GM12878 (cell line): ENCODE data around the gene RYR2. TPM values are rescaled to one million over a fixed set of nuclear protein-coding genes. Genes with fewer than 3 reads are reported as not detected.

Experiments
- ATAC-seq: fragments of 200-7000 bp; cut with Tn5 transposase; 3 replicates; pipeline ENCODE4 v1.9.1; 2020; ENCODE audit warnings: mild to moderate bottlenecking, moderate library complexity
- BruUV-seq: library from RNA; stranded (reverse); fragments of 400-500 nt; replicated peaks from 2 replicates; lab custom pipeline; 2021; lab: Mats Ljungman, UMichigan
- CTCF ChIA-PET: fragments of 300-600 bp; sonication (Branson Sonifier 250); formaldehyde crosslinking; extraction: SDS; loops from one replicate; lab custom pipeline; 2021; ENCODE audit warnings: inconsistent platforms; lab: Yijun Ruan, JAX
- POLR2A ChIA-PET: fragments of 350-600 bp; formaldehyde crosslinking; extraction: SDS; loops from one replicate; lab custom pipeline; 2021; ENCODE audit warnings: inconsistent platforms; lab: Charles Lee
- RAD21 ChIA-PET: fragments of 300-600 bp; sonication (Branson Sonifier 250); formaldehyde crosslinking; loops from one replicate; lab custom pipeline; 2023; ENCODE audit warnings: antibody characterized with exemption; ENCODE audit not compliant: unreplicated experiment; lab: Charles Lee
- SMC1A ChIA-PET: fragments of 300-600 bp; sonication (Branson Sonifier 250); formaldehyde crosslinking; loops from one replicate; lab custom pipeline; 2023; ENCODE audit not compliant: unreplicated experiment, uncharacterized antibody; lab: Charles Lee
- DNase-seq: peaks from one replicate; pipeline ENCODE4 v3.0.0-alpha.2; 2011; ENCODE audit warnings: low read depth, low spot score
- FAIRE-seq: peaks from 3 replicates; lab custom pipeline; 2011; peaks lifted over from hg19 to GRCh38; lab: Jason Lieb, UNC
- H2AFZ ChIP-seq: 2 replicates; pipeline ENCODE4 v1.6.0; 2011; ENCODE audit warnings: low read depth, low read length, control low read depth; ENCODE audit not compliant: control insufficient read depth
- H3K27ac ChIP-seq: 2 replicates; pipeline ENCODE4 v1.5.1; 2011; ENCODE audit warnings: control low read depth; ENCODE audit not compliant: control insufficient read depth, insufficient read depth
- H3K27me3 ChIP-seq, 2 experiments: replicated peaks in 1 of 2; 2 replicates each; pipeline versions ENCODE4 v1.6.0 to v1.6.1; 2011; ENCODE audit warnings: low read length in 1 of 2; ENCODE audit not compliant: control insufficient read depth in 2 of 2, insufficient read depth in 2 of 2
- H3K36me3 ChIP-seq, 2 experiments: 2 replicates each; pipeline ENCODE4 v1.5.1; 2011; ENCODE audit warnings: low read length in 1 of 2; ENCODE audit not compliant: control insufficient read depth in 2 of 2, insufficient read depth in 2 of 2
- H3K4me1 ChIP-seq: 2 replicates; pipeline ENCODE4 v1.6.1; 2011; ENCODE audit warnings: mild to moderate bottlenecking, low read length, moderate library complexity, mixed read lengths; ENCODE audit not compliant: control insufficient read depth, insufficient read depth
- H3K4me2 ChIP-seq: 2 replicates; pipeline ENCODE4 v1.6.0; 2011; ENCODE audit warnings: control low read depth; ENCODE audit not compliant: control insufficient read depth, insufficient read depth
- H3K4me3 ChIP-seq: fragments of 200-600 bp; sonication (generic); 2 replicates; pipeline ENCODE4 v1.5.1; 2016
- H3K79me2 ChIP-seq: 2 replicates; pipeline ENCODE4 v1.6.0; 2011; ENCODE audit warnings: low read length; ENCODE audit not compliant: control insufficient read depth, insufficient read depth
- H3K9ac ChIP-seq: 2 replicates; pipeline ENCODE4 v1.8.0; 2011; ENCODE audit warnings: low read length, control low read depth, mixed read lengths; ENCODE audit not compliant: control insufficient read depth, insufficient read depth
- H3K9me3 ChIP-seq: replicated peaks from 3 replicates; pipeline ENCODE4 v1.5.1; 2011; ENCODE audit warnings: mild to moderate bottlenecking, low read length; ENCODE audit not compliant: control insufficient read depth, insufficient read depth
- H4K20me1 ChIP-seq: 2 replicates; pipeline ENCODE4 v1.6.0; 2011; ENCODE audit not compliant: control insufficient read depth, insufficient read depth
- CBX5 ChIP-seq: sonication (generic); IDR thresholded peaks from 2 replicates; pipeline ENCODE4 v1.6.1; 2016; ENCODE audit warnings: low read depth, moderate library complexity, mild to moderate bottlenecking, inconsistent platforms
- IKZF2 ChIP-seq, 2 experiments: fragments of 450-650 bp; IDR thresholded peaks; 2 replicates each; pipeline ENCODE4 v1.6.1; 2017; ENCODE audit warnings: mild to moderate bottlenecking in 2 of 2, moderate library complexity in 2 of 2
- MTA3 ChIP-seq: IDR thresholded peaks from 2 replicates; pipeline ENCODE4 v1.6.1; 2012; ENCODE audit warnings: low read length, inconsistent platforms, borderline replicate concordance
- MYC ChIP-seq: IDR thresholded peaks from 2 replicates; pipeline ENCODE4 v1.6.1; 2011; ENCODE audit warnings: mild to moderate bottlenecking, low read length, moderate library complexity, inconsistent platforms; ENCODE audit not compliant: insufficient read depth, insufficient replicate concordance, insufficient read length, severe bottlenecking
- PAX5 ChIP-seq: IDR thresholded peaks from 2 replicates; pipeline ENCODE4 v1.6.1; 2011; ENCODE audit warnings: low read depth, low read length, borderline replicate concordance
- RAD51 ChIP-seq: fragments of 450-650 bp; IDR thresholded peaks from 2 replicates; pipeline ENCODE4 v1.6.1; 2016; ENCODE audit warnings: moderate library complexity, mild to moderate bottlenecking, inconsistent platforms
- RB1 ChIP-seq: fragments of 450-650 bp; formaldehyde crosslinking; IDR thresholded peaks from 2 replicates; pipeline ENCODE4 v1.6.1; 2017; ENCODE audit warnings: mild to moderate bottlenecking, borderline replicate concordance
- SP1 ChIP-seq: IDR thresholded peaks from one replicate; pipeline ENCODE4 v1.6.1; 2011; ENCODE audit warnings: low read depth, low read length
- YY1 ChIP-seq: IDR thresholded peaks from 2 replicates; pipeline ENCODE4 v1.6.1; 2011; ENCODE audit warnings: low read depth, mild to moderate bottlenecking, low read length
- ZSCAN29 ChIP-seq: fragments of 450-650 bp; IDR thresholded peaks from 2 replicates; pipeline ENCODE4 v1.6.1; 2017; ENCODE audit warnings: mild to moderate bottlenecking, moderate library complexity
- WGBS: methylation state at CpG from one replicate; pipeline ENCODE4 v1.1.6; 2016; ENCODE audit warnings: low lambda C conversion rate; ENCODE audit not compliant: insufficient replicate concordance, insufficient coverage; ENCODE audit errors: missing lambda C conversion rate; 5-methylcytosine and 5-hydroxymethylcytosine counted together
- in situ Hi-C: fragments of 300-500 bp; cut with MboI; formaldehyde crosslinking; loops from 9 replicates; pipeline ENCODE4 v1.14.3; 2018; ENCODE audit warnings: mixed read lengths
- intact Hi-C: fragments of 100-400 bp; cut with micrococcal nuclease; formaldehyde crosslinking; loops from one replicate; pipeline ENCODE4 v1.14.2; 2022; ENCODE audit not compliant: unreplicated experiment
- polyA plus RNA-seq, 11 experiments: library from polyadenylated mRNA; depleted of rRNA in 4 of 11; unstranded in 6 of 11; stranded (reverse) in 5 of 11; fragments of >200 nt; fragmentation: Nextera tagmentation in 4 of 11; fragmentation: Illumina TruSeq in 1 of 11; extraction: Ambion mirVana in 4 of 11; extraction: Trizol in 1 of 11; gene quantifications; 1 replicate in 1 of 11; 2 replicates in 10 of 11; pipeline versions ENCODE4 v1.2.1 to v1.2.3, GENCODE V29; 2011 to 2016; ENCODE audit warnings: inconsistent platforms in 2 of 11, missing spikeins in 2 of 11, low read depth in 1 of 11
- total RNA-seq, 4 experiments: library from RNA; depleted of rRNA in 3 of 4; stranded (reverse); fragments of >200 nt in 3 of 4; fragmentation: Illumina TruSeq in 1 of 4; extraction: Trizol in 1 of 4; gene quantifications; 2 replicates each; pipeline versions ENCODE4 v1.2.1 to v1.2.3, GENCODE V29; 2013 to 2021
- TF ChIP-seq, protein P1 (sequence below): IDR thresholded peaks from 2 replicates; pipeline ENCODE4 v1.6.1; 2012; ENCODE audit warnings: improper control_type of control experiment, low read depth, low read length; ENCODE audit not compliant: insufficient replicate concordance

Gene RYR2
- total and polyA plus RNA-seq, 10 of the 15 experiments (the other 5 are each of a cell fraction or from before 2014, with no cell fraction given) = 0.01 to 0.04 TPM; not detected in 8

DNA sequence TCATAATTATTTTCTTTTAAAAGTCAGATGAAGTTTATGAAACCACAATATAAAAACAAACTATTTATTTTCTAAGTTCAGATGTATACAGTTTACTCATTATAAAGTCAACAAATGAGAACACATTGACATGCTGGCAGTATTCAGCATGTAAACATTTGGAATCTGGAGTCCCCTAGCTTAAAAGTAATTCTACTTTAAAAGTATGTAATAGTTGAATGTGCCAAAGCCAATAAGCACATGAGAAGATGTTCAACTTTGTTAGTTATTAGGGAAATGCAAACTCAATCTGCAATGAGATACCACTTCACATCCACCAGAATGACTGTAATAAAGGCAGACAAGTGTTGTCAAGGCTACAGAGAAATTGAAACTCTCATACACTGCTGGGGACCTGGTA is 96.6 kb downstream of the RYR2 start (continued):
- TF ChIP-seq, protein P1, sequence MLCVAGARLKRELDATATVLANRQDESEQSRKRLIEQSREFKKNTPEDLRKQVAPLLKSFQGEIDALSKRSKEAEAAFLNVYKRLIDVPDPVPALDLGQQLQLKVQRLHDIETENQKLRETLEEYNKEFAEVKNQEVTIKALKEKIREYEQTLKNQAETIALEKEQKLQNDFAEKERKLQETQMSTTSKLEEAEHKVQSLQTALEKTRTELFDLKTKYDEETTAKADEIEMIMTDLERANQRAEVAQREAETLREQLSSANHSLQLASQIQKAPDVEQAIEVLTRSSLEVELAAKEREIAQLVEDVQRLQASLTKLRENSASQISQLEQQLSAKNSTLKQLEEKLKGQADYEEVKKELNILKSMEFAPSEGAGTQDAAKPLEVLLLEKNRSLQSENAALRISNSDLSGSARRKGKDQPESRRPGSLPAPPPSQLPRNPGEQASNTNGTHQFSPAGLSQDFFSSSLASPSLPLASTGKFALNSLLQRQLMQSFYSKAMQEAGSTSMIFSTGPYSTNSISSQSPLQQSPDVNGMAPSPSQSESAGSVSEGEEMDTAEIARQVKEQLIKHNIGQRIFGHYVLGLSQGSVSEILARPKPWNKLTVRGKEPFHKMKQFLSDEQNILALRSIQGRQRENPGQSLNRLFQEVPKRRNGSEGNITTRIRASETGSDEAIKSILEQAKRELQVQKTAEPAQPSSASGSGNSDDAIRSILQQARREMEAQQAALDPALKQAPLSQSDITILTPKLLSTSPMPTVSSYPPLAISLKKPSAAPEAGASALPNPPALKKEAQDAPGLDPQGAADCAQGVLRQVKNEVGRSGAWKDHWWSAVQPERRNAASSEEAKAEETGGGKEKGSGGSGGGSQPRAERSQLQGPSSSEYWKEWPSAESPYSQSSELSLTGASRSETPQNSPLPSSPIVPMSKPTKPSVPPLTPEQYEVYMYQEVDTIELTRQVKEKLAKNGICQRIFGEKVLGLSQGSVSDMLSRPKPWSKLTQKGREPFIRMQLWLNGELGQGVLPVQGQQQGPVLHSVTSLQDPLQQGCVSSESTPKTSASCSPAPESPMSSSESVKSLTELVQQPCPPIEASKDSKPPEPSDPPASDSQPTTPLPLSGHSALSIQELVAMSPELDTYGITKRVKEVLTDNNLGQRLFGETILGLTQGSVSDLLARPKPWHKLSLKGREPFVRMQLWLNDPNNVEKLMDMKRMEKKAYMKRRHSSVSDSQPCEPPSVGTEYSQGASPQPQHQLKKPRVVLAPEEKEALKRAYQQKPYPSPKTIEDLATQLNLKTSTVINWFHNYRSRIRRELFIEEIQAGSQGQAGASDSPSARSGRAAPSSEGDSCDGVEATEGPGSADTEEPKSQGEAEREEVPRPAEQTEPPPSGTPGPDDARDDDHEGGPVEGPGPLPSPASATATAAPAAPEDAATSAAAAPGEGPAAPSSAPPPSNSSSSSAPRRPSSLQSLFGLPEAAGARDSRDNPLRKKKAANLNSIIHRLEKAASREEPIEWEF = no peak
- TF ChIP-seq MTA3 (no peak), IKZF2 (IDR thresholded peaks at IDR 0.05) (no peak), YY1 (no peak), CBX5 (no peak)

DNA sequence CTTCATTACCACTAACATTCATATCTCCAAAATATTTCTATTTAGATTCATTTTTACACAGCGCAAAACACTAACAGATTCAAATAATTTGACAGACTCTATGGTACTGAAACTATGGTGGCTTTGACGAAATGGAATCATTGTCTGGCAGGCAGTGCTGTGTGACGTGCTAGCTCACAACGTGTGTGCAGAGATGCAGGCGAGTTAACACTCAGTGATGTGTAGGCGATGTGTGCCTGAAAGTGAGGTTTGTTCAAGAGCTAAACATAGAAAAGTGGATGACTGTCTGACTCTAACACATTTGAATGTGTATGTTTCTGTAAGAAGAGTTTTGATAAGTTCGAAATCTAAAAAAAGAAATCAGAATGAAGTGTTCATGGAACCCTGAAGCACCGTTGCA is 97.7 kb downstream of the RYR2 start:
- H3K79me2 ChIP-seq = no peaks in the 10 kb centered on the region
- no peaks in the 10 kb centered on the region; a peak in 1 of 4 replicates for H3K27me3 ChIP-seq
- FAIRE-seq (no peak), ATAC-seq (no peak; the same call in 2 of the 3 replicates), DNase-seq (no peak)
- RAD21 ChIA-PET = no interaction called here
- CTCF ChIA-PET = no interaction called here
- SMC1A ChIA-PET = no interaction called here
- no peak overlapping the region for H3K4me2 ChIP-seq
- H3K36me3 ChIP-seq = no peaks in the 10 kb centered on the region
- no peak overlapping the region for H3K27ac ChIP-seq
- TF ChIP-seq ZSCAN29 = no peak
- no peak for TF ChIP-seq SP1
- no peak for TF ChIP-seq PAX5
- TF ChIP-seq MYC = no peak
- no peak for TF ChIP-seq RAD51
- no peak for TF ChIP-seq RB1
- H3K9ac ChIP-seq = no peak overlapping the region
- POLR2A ChIA-PET = no interaction called here
- no TSS peak for BruUV-seq
- no peak overlapping the region for H2AFZ ChIP-seq
- WGBS = 14% methylated on average over 8 of the region's 8 CpGs
- no peaks in the 10 kb centered on the region for H3K4me1 ChIP-seq
- no peaks in the 10 kb centered on the region for H3K9me3 ChIP-seq
- intact Hi-C loops = no loop called here
- no peak overlapping the region for H3K4me3 ChIP-seq
- in situ Hi-C loops = loop anchor here (25.0 kb wide), 1 partner anchor 1027 kb away; no protein-coding TSS in a partner anchor
- H4K20me1 ChIP-seq = no peaks in the 10 kb centered on the region
